Spleen (tissue), 3 donors: Measurements from ENCODE around the gene FOXL3.

Experiments used
- POLR2A ChIP-seq, 3 donors: fragments of 450-650 bp; IDR thresholded peaks; one replicate each; pipeline ENCODE4 v1.5.1; 2017; ENCODE audit warnings: antibody characterized with exemption in 3 of 3, mild to moderate bottlenecking in 1 of 3
- POLR2AphosphoS5 ChIP-seq, 3 donors: sonication (generic); formaldehyde crosslinking; IDR thresholded peaks; one replicate each; pipeline ENCODE4 v1.5.1; 2017; ENCODE audit warnings: antibody characterized with exemption in 3 of 3

DNA sequence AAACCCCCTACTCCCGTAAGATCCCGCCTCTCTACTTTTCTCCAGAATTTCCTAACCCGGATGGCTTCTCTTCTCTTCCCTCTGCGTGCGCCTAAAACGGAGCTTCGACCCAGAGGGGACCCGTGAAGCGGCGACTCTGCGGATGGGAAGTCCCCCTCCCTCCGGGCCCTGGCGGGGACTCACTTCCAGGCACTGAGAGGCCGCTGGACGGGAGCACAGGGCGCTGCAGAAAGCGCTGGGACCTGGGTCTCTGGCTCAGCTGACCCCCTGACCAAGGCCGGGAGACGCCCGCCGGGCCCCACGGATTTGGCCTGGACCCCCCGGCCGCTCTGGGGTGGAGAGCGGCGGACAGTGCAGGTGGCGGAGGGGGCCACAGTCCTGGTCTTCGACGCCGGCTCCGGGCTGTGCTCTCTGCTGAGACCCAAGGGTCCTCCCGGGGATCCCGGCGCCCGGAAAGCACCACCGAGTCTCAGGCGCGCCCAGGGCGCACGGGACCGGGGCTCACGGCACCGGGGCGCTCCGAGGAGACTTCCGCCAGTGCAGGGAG is 688 bp upstream of the FOXL3 start:
- TF ChIP-seq POLR2AphosphoS5 (IDR thresholded peaks at IDR 0.05) (no peak), POLR2A (IDR thresholded peaks at IDR 0.05) (no peak)
